SU-DHL-6 (cell line): ENCODE measurements around the gene ZMIZ1.

Experiments used
- CTCF ChIP-seq: fragments of 200-600 bp; sonication (generic); IDR thresholded peaks from one replicate; pipeline ENCODE4 v1.5.1; 2017; ENCODE audit warnings: antibody characterized with exemption, mild to moderate bottlenecking, low read length, moderate library complexity; ENCODE audit not compliant: insufficient read depth, poor library complexity, severe bottlenecking
- EZH2phosphoT487 ChIP-seq: fragments of 200-600 bp; sonication (generic), shearing (Covaris generic); conservative IDR thresholded peaks from 2 replicates; pipeline ENCODE4 v1.6.1; 2018; ENCODE audit warnings: mild to moderate bottlenecking, antibody characterized with exemption, low read length, moderate library complexity, mixed read lengths

- TF ChIP-seq CTCF (no peak), EZH2phosphoT487 (no peak)
Observed at GRCh38 chr10:79023240-79024162, 45.3 kb upstream of the ZMIZ1 start.
